ENCODE measurements around the gene SLCO1B3.

Gene SLCO1B3

GRCh38 chr12:20963762-20964161, 153.3 kb downstream of the SLCO1B3 start:
- no peak for DNase-seq
- no peaks in the 10 kb centered on the region for H3K27me3 ChIP-seq (replicated peaks; ENCODE audit: control insufficient read depth, insufficient read depth, low read length, poor library complexity, severe bottlenecking)
- no peaks in the 10 kb centered on the region for H3K9me3 ChIP-seq (ENCODE audit: control insufficient read depth, low read length)
- H3K27ac ChIP-seq (ENCODE audit: insufficient read depth, low read length, poor library complexity, severe bottlenecking), result no peak overlapping the region
- no peaks in the 10 kb centered on the region for H3K36me3 ChIP-seq (ENCODE audit: control insufficient read depth, insufficient read depth, low read length)
- no peaks in the 10 kb centered on the region for H3K4me1 ChIP-seq (ENCODE audit: control insufficient read depth, insufficient read depth, low read length, poor library complexity, severe bottlenecking)
- H3K4me3 ChIP-seq (ENCODE audit: insufficient read depth, low read depth, low read length, poor library complexity, severe bottlenecking), result no peak overlapping the region
